HG03108 (cell line): ENCODE measurements around the gene PEAK1.
A peak's percentile ranks its signal among the peaks of the same experiment; 100 is the strongest.

Source experiments
- ATAC-seq: cut with Tn5 transposase; IDR thresholded peaks from one replicate; pipeline ENCODE4 v1.9.1; 2021; ENCODE audit warnings: moderate library complexity; ENCODE audit not compliant: unreplicated experiment

The PEAK1 gene

GRCh38 chr15:77098572-77098971, 321.3 kb downstream of the PEAK1 start:
- no peak for ATAC-seq

- ATAC-seq = no peak
Measured at GRCh38 chr15:77097921-77098320, 322.0 kb downstream of the PEAK1 start.

DNA sequence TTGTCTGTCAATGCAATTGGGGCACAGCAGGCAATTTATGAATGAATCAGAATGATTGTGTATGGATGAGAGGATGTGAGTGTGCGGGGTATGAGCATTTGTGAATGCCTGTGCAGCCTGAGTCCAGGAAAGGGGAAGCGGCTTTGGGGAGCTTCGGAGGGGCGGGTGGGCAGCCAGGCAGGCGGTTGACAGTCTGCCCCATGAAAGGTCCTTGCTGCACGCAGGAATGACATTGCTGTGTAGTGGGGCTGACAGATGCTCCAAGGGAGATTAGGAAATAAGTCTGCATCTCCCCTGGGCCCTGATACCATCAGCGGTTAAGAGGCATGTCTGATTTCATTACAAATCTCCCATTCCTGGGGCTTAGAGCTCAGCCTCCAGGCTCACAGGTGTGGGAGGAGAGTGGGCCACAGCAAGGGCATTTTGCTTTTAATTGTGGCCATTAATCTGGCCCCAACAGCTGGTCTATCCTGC, 322.6 kb downstream of the PEAK1 start:
- no peak for ATAC-seq

DNA sequence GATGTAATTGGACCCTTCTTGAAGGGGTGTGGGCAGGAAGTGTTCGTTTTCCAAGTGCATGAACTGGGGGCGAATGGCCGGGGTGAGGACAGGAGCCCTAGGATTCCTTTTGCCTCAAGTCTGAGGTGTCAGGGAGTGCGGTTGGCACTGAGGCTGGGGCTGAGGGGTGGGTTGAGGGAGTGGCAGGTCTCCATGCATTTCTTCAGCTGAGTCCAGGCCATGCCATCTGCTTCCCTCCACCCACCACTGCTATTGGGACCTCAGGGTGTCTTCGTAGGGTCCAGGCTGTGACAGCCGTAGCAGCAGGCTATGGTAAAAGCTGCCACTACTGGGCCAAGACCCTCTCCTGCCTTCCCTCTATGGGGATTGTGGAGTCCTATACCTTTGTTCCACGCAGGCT, 323.4 kb downstream of the PEAK1 start:
- ATAC-seq = no peak

GRCh38 chr15:77096138-77096537, 323.8 kb downstream of the PEAK1 start:
- no peak for ATAC-seq

- no peak for ATAC-seq
Measured at GRCh38 chr15:77094397-77095030, 325.4 kb downstream of the PEAK1 start.

DNA sequence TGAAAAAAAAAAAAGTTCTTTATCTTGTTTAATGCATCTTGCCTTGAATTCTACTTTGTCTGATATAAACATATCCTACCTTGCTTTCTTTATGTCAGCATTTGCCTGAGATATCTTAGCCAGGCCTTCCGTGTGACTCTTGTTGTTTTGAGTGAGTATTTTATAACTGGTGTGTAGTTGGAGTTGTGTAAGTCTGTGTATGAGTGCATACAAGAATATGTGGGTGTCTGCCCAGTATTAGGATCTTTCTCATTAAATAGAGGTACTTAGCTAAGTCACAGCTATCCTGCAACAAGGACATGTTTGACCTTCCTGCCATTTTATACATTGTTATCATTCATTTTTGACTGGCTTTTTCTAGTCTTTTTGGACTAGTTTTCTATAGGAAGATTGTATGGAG, 326.5 kb downstream of the PEAK1 start:
- ATAC-seq = no peak

DNA sequence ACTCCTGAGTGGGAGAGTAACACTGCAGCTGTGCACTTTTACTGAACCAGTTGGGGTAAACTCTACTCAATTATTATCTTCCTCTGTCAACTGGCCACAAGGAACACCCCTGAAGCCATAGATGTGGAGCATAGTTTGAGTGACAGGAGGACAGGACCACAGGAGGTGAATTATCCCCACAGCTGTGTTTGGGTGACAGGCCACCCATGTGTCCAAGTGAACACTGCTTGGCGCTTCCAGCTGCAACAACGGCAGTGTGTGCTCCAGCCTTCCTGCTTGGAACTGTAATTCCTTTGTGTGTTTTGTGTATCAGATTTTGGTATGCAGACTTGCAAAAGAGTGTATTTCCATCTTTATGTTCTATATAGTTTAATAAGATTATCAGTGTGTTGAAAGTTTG, 328.8 kb downstream of the PEAK1 start:
- no peak for ATAC-seq

DNA sequence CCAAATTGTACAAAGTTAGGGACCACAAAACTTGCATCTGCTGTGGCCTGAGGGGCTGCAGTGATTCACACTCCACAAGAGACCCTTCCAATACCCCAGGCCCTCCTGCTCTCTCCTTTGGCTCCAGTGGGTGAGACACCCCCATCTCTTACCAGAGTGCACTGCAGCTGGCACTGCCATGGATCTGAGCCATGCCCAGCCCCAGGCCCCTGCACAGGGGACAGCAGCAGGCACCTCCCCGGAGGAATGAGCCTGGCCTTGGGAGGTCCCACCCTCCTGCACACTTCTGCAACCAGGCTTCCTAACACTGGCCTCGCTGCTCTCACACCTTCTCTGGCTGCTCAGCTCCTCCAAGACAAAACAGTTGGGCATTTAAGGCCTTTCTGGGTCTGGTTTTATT, 332.7 kb downstream of the PEAK1 start:
- ATAC-seq = no peak

DNA sequence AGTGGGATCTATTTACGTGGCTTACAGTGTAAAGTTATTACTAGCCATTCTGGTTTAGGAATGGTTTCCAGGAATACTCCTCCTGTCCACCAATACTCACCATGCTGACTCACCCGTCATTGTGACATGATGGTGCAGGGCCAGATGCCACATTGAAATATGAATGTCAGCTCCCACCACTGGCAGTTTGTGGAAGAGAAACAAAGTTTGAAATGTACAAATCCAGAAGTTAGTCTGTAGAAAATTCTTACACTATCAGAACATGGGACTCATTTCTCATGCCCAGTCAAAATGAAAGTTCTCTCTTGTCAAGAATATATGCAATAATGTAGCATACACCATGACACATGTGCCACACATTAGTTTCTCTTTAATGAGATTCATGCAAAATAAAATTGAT, 334.6 kb downstream of the PEAK1 start:
- no peak for ATAC-seq

DNA sequence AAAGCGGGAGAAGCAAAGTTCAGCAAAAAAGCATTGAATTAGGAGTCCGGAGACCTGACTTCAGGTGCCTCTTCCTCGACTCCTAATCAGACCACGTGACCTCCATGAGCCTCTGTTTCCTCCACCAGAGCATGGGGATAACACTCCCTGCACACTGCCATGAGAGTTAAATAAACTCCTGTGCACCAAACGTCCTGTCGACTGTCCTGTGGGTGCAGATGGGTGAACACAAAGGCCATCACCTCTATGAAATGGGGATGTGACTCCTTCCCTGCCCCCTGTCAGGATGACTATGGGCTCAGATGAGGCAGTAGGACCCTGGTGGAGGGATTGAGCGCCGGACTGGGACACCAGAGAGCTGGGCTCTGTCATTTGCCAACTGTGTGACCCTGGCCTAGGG, 335.5 kb downstream of the PEAK1 start:
- ATAC-seq = no peak

DNA sequence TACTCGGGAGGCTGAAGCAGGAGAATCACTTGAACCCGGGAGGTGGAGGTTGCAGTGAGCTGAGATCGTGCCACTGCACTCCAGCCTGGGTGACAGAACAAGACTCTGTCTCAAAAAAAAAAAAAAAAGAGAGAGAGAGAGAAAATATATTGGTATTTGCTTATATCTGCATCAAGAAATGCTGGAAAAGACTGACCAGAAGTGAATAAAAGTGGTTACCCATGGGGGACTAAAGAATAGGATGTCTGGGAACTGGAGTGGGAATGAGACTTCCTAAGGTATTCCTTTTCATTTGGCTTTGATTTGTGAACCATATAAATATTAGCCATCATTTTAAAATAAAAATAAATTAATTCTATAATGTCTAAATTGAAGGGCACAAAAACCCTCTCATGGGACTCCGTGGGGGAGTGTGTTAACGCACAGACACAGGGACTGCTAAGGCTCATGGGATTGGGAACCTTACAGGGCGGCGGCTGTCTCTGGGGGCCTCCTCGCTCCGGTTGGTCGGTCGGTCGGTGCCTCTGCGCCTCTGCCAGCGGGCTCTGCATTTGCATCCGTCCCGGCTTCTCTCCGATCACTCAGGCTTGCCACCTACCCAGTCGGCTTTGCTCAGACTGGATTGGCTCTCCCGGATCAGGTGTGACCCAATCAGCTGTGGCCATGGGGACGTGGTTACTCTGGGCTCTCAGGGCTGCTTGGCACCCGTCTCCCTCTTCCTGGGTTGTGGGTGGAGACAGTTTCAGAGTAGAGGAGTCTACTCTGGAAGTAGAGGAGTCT, 336.3 kb downstream of the PEAK1 start:
- peak; percentile 79 for ATAC-seq

DNA sequence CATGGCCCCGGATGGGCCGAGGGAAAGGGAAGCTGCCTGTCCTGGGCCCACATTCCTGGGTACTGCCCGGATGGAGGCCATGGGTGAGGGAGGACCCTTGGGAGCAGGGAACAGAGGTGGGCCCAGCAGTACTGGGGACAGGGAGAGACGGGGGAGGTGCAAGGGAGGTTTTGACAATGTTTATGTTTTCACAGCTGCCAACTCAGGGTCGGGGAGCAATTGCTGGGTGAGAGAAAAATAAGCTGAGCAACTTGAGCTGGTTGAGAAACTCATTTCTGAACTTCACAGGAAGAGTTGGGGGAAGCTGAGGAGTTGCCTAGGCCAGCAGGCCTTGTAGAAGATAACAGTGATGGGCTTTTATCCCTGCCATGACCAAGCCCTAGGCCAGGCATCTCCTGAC, 337.9 kb downstream of the PEAK1 start:
- ATAC-seq = no peak

DNA sequence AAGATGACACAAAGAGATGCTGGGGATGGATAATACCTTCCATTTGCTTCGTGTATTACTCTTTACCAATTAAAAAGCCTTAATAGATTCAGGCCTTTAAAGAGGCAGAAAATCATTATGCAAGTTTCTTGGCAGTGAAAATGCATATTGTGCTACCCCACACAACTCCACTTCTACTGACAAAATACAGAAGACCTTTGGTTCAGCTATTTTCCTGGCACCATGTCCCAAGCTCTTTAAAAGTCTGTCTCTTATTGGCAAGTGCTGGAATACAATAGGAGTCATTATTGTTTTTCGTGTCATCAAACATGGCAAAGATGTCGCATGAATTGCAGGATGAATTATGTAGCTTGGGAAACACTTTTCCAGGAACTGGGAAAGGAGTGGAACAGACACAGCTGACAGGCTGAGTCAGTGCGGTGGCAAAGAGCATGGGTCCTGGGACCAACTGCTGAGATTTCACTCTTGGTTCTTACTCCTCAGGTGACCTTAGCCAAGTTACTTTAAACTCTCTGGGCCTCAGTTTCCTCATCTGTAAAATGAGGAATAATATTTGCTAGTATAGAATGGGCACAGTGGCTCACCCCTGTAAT, 343.5 kb downstream of the PEAK1 start:
- no peak for ATAC-seq

DNA sequence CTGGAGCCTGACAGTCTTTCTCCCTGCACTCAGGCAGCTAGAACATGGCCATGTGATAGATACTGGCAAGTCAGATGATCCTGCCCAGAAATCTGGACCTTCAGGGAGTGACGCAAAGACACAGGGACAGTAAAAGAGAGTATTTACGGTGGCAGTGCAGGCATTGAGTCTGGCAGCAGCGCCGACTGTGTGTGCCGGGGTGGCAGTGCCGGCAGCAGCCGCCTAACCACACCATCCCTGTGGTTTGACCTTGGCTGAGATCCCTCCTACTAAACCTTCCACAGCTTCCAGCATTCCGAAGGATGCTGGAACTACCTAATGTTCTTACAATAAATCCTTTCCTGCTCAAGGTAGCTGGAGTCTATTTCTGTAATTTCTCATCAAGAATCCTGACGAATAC, 344.4 kb downstream of the PEAK1 start:
- ATAC-seq = no peak

DNA sequence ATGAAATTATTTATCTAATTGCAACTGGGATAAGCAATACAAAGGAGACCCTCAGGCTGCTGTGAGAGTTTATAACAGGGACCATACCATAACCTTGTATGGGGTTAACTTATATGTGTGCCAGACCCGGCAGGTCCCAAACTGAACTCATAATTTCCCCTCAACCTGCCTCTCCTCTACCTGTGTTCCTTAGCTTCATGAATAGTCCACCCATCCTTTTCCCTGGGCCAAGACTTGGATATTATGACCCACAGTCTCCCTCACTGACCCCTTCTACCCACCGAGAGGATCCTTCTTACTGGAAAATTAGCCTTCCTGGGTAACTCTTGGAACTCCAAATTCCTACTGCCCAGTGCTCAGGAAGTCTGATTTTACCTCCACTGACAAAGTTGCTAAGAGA, 345.6 kb downstream of the PEAK1 start:
- ATAC-seq = no peak

DNA sequence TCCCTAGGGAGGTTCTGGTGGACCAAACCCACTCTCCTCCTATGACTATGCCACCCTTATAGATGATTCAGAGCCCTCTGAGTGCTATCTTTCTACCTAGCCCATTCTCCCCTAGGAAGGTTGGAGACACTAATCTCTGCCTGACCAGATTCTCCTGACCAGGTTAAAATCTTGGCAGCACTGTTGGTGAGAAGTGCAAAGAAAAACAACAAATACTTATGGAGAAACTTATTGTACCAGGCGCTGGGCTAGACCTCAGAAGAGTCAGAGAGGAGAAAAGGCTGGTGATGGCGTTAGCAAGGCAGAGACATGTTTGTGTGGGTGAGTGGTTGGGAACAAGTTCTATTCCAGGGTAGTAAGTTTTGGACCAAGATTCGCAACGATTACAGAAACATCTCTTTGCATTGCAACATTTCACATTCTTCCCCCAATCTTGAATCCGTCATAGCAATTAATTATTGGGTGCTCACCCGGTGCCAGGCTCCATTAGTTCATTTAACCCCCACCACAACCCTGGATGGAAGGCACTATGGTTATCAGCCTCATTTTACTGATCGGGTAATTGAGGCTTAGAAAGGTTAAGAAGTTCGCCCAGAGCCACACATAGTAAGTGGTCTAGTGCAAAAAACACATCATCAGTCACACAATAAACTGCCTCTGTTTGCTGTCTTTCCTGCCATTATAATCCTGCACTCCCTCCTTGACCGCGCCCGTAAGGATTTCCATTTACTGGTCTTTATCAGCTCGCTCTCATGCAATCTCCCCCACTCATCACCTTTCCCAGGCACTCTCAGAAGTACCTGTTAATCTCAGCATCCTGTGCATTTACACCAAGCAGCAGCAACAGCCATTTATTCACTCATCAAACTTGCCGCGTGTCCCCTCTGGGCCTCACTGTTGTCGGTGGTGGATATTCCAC, 348.3 kb downstream of the PEAK1 start:
- ATAC-seq = no peak

DNA sequence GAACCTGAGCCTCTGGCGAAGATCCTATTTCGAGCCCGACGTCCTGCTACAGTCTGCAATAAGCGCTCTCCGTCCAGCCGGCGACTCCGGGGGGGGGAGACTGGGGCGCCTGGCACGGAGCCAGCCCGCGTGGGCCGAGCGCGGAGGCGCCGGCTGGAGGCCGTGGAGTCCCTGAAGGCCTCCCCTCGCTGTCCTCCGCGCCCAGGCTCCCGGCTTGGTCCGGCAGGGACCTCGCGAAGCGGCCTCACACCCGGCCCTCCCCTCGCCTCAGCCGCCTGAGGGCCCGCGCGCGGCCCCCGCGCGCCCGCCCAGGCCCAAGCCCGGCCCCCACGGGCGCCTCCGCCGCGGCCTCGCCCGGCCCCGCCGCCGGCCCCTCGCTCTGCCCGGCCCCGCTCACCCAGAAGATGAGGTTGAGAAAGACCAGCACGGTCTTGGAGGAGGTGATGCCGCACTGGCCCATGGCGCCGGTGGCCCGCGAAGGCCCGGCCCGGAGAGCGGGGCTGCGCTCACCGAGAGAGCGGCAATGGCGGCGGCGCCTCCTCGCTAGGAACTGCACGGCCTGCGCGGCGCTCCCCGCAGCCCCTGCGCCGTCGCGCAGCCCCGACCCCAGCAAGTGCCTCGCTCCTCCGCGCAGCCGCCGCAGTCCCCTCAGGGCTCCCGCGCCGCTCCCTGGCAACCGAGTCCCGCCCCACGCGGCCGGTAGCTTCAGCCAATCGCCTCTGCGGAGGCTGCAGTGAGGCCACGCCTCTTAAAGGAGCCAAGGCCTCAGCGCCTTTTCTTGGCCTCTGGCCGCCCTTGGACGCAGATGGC, 349.2 kb downstream of the PEAK1 start, which contains the start of gene TSPAN3:
Gene TSPAN3, minus strand, starts transcription at position 615 of the 810 bp plus-strand sequence. Its CDS starts 155 bp downstream, at position 460.
- ATAC-seq = peak; percentile 96

- no peak for ATAC-seq
Measured at GRCh38 chr15:77070180-77070494, 349.8 kb downstream of the PEAK1 start.

DNA sequence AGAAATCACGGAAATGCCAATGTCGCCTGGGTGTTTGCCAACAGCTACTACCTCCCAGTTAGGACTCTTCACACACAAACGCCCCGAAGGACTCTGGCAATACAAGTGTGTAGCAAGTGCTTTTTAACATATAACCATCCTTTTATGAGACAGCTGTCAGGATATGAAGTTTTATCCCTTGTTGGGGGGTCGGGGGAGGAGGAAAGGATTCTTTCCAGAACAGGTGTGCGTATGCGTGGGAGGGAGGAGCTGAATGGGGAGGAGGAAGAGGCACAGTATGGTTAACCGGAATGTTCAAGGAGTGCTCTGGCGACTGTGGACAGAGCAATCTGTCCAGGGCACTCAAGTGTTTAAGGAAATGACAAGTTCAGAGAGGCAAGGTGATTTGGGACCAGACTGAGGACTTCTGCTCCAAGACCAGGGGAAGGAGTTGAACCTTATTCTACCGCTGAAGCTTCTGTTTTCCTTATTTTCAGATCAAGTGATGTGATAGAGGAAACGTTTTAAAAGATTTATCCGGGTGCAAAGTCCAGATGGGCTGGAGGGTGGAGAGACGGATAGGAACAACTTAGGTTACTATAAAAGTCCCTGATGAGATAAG, 350.3 kb downstream of the PEAK1 start:
- no peak for ATAC-seq
